HPDE6-E6E7 (cell line): ENCODE measurements around the gene PTPRC.
A peak's percentile ranks its signal among the peaks of the same experiment; 100 is the strongest.

ENCODE experiments used
- DNase-seq: peaks from one replicate; pipeline ENCODE4 v3.0.0; 2011; ENCODE audit warnings: missing footprints; ENCODE audit errors: extremely low spot score

Gene PTPRC

DNA sequence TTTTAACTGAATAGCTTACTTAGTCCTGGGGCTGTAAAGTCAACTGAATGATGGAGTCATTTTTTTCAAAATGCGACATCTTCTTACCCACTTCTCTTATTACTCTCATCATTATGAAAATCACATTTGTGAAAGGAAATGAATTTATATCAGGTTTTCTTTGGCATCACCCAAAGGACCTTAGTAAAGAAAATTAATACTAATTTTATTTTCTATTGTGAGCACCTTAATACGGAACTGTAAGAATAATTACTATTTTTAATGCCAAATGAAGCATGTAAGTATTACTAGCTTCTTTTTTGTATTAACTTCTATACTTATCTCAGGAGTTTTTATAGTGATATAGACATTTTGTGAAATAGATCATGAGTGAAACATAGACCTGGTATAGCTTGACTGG lies 30.9 kb downstream of the PTPRC start:
- no peak for DNase-seq

DNA sequence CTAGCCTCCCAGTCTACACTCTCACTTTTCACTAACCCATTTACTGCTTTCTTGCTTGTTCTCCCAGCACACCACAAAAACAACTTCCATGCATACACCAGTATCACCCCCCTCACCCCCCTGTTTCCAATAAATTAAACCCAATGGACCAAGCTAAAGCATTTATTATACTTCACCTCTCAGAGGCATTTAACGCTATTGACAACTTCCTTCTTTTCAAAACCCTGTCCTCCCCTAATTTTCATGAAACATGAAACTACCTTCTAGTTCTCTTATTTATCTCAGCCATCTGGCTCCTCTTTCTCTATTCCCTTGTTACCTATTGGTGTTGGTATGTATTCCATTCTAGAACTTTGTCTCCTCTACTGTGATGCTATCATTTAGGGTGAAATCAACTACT lies 32.3 kb downstream of the PTPRC start:
- DNase-seq, result no peak

DNA sequence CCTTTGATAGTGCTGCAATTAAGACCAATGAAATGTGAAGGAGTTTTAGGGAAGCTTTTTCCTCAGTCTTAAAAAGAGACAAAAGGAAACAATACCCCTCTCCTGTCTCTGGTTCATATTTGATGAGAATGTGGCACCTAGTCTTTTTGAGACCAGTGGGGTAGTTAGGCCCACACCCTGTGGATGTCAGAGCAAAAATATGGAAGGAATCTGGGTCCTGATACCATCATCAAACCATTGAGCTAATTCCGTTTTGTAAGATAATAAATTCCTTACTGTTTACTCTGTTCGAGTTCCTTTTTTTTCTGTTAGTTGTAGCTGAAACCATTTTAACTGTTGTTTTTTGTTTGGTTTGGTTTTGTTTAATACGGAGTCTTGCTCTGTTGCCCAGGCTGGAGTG lies 33.3 kb downstream of the PTPRC start:
- no peak for DNase-seq

DNA sequence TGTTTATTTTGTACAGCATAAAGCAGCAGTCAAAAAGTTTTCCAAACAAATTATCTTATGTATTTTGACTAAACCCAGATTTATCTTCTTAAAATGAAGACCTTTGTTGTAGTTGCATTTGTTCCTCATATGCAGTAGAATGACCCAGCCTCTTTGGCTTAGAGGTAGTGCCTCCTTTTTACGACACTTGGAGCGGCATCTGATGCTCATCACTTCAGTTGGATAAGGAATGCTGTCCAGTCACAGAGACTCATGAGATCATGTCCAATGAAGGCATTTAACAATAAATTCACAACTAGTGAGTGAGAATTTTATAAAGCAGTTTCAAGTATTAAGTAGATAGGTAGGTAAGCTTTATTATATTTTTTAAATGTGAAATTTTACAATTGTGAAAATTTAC lies 35.2 kb downstream of the PTPRC start:
- DNase-seq, result no peak

DNA sequence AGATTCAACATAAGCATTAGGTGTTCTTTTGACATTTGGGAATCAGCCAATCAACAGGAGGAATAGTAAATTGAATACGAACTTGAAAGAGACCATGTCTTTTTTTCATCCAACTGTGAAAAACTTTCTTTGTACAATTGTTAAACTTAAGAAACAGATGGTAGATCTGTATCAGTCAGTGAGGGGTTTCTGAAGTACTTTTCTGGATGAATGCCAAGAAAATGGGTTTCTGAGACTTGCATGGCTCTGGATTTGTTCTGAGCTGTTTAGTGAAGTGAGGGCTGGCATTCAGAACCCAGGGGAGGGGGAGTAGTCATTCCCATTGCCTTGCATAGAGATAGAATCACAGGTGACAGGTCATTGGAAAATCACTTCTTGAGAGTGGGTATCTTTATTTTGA lies 37.4 kb downstream of the PTPRC start:
- DNase-seq, result no peak

DNA sequence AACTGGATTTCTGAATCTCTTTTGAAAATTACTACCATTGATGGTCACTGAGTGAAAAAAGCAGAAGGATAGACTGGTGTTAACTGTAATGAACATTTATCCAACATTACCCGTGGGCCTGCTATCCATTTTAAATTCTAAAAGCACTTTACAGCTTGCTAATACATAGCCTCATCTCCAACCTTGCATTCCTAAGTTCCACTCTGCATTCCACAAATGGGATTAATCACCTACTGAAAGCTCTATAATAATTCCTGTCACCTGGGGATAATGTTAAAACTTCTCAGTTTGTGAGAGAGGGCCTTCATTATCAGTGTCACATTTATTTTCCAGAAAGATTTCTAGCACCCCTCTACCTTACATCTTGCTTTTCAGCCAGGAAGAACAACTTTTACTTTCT lies 38.2 kb downstream of the PTPRC start:
- no peak for DNase-seq

DNA sequence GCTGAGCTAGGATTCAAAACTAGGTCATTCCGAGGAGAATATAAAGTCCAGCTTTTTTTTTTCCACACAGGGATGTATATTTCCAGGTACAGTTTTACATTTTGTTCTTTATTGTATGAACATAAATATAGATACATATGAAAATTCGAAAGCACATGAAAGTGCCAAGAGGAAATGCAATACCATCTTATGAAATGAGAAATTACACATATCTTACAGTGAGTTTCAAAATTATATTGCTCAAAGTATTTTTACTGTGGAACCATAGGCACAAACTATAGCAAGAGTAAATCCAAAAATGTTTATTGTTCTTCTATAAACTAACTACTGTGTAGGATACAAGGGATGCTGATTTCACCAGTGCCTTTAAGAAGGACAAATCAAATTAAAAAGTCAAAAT lies 39.0 kb downstream of the PTPRC start:
- DNase-seq, result no peak

DNA sequence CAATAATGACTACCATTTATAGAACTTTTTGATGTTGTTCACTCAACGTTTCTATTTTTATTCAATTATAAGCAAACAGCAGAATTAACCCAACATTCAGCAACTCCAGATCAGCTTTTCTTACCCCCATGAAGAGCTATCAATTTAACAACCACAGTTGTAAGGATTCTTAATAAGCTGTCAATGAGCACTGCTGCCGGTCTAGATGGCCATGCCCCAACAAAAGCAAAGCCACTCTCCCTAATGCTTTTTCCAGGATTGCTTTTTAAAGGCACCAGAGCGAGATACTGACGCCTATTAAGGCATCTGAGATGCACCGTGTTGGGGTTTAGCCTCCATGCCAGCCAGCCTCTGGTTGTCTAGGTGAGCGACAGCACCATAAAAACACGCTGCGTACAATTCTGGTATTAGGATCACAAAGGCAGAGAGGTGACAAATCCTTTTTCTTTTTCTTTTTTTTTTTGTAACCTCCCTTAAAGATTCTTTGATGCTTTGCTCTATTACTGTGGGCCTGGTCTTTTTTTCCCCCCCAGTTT lies 39.5 kb downstream of the PTPRC start:
- no peak for DNase-seq

DNA sequence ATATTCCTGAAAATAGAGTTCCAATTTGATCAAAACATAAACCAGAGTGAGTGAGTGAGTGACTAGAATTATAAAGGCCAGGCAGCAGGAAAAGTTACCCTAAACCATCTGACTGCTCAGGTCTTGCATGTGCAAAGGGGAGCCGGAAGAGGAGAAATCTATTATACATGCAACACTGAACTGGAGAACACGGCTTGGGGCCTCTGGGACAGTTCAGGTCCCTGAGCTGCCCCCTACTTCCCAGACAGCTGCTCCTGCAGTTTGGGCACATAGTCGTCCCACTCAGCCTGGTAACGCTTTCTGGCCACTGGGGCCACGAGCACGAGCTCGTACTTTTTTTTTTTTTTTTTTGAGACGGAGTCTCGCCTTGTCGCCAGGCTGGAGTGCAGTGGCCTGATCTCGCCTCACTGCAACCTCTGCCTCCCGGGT lies 40.1 kb downstream of the PTPRC start:
- no peak for DNase-seq

DNA sequence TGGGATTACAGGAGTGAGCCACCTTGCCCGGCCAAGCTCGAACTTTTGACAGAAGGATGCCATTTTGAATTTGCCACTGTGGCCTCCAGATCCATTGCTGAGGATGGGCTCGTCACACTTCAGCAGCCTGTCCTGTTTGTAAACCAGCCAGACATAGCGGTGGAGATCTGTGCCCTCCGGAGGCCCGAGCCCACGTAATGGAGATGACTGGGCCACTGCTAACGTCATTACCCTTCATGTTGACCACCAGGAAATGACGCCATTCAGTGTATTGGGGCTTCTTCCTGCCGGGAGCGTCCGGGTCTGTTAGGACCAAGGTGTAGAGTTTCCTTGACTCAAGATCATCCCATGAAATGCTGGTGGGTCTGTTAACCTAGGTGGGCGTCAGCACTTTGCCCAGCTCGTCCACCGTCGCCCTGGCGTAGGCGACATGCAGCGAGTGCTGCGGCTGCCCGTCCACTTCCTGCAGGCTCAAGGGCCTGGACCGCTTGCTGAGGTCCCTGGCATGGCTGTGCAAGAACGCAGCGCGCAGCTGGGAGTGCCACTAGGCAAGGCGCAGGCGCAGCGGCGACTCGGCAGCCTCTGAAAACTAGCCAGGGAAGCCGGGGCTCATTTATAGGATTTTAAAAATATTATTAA lies 40.8 kb downstream of the PTPRC start:
- no peak for DNase-seq

DNA sequence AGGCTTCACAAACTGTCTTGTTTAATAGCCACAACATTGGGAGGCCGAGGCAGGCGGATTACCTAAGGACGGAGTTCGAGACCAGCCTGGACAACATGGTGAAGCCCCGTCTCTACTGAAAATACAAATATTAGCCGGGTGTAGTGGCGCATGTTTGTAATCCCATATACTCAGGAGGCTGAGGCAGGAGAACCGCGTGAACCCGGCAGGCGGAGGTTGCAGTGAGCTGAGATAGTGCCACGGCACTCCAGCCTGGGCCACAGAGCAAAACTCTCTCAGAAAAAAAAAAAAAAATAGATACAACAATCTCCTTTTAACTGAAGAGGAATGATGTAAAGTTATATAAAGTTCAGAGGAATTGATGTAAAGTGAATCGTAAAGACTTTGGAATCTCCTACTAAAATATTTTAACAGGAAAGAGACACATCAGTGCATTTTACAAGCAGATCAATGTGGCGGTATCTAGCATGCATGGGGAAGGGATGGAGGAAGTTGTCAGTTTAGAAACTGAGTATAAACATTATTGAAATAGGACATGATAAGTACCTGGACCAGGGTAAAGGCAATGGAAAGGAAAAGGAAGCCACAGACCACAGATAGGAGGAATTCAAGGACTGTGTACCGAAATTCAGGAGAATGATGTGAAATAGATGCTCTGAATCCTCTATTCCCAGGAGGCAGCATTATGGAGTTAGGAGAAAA lies 41.5 kb downstream of the PTPRC start:
- DNase-seq, result no peak

DNA sequence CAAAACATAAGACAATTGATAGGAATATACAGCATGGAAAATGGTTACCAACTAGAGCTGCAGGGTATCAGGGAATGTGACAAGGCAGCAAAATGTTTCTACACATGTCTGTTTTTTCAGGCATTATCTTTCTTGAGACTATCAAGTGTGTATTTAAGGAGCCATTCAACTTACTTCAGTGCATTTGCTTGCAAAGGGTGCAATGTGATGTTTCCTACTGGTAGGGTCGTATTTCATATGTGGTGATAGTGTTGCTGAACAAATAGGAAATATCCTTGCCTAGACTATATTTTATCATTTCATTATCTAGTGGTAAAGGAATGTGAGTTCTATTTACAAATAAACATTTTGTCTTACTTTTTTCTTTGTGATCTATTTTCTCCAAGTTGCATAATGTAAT lies 42.4 kb downstream of the PTPRC start:
- DNase-seq, result no peak

DNA sequence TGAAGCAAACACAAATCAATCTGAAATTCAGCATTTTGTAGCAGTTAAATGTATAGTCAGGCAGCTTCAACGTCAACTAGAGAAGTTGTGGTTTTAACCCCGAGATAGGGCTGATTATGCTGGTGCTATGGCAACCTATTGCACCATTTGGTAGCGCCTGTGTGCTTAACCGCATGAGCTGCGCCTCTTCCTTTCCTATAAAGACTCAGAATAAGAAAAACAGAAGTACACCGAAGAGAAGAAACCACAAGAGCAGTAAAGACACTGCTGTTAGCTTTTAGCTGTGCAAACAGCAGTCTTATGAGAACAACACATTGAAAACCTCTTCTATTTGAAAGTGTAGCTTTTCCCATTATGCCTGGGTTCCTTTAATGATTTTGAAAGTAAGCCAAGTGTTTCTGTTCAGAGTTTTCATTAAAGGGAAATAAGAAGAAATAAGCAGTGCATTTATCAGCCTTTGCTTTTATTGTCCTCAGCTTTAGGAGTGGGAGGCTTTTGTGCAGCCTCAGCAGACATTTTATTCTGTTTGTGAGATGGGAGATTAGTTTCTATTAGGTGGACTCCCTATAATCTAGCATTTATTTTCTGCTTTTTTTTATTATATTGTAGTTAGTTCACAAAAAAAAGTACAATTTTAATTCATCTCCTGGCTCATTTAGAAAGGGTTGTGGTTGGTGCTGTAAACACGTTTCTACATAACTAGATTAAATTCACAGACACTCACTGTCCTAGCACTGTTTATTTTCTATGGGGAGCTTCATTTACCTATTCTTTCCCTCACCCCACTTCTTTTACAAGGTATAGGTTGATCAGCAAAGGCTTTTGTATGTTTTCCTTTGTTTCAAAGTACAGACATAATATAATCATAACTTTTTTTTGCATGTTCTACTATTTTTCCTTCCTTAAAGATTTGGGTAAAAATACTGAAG lies 43.3 kb downstream of the PTPRC start:
- peak; percentile 36 for DNase-seq

DNA sequence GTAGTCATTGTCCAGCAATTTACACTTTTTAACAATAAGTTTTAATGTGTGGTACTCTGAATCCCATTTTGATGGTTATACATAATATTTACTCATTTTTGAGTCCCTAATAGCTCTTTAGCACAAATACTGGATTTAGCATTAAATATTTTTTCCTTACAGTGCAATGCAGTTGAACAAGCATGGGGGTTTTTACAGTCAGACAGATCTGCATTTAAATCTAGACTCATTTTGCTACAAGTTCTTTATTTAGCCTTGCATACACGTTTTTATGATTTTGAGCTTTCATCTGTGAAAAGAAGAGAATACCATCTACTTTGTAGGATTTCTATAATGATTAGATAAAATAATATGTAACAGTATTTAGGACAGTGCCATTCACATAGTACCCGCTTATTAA lies 44.0 kb downstream of the PTPRC start:
- no peak for DNase-seq

DNA sequence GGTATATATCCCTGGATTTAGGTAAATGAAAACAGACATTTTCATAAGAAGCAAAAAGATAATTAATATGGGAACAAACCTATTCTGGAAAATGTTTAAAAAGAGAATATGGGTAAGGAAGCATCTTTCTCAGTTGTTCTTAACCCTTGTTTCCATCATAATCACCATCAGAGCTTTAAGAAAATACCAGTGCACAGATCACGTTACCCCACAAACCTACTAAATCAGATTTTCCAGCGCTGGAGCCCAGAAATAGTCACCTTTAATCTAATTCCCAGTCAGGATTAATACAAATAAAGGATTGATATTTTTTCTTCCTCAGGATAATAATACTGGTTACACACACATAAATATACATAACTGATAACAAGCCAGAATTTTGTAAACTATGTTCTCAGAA lies 44.6 kb downstream of the PTPRC start:
- no peak for DNase-seq

DNA sequence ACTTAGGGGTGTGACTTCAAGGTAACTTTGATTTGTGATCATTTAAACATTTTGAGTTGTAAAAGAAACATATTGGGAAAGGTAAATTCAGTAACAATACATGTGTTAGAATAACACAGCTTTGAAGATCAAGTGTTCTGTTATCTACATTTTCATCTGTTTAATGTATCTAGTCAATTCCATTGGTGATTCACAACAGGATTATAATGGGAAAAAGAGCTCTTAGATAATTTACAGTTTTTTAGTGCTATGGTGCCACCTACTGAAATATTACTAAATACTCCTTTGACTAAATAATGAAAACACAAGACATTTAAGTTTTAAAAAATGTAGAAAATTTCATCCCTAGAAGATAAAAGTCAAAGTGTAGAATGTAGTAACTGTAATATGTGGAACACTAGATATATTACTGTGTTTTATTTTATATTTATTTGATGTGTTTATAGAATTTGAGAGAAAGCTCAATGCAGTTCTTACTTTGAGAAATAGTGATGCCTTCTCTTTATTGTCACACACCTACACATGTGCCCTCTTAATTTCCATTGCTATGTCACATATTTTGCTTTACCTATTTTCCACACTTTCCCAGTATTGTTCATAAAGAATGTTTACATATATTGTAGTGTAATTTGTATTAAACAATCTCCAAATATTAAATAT lies 47.4 kb downstream of the PTPRC start:
- no peak for DNase-seq

DNA sequence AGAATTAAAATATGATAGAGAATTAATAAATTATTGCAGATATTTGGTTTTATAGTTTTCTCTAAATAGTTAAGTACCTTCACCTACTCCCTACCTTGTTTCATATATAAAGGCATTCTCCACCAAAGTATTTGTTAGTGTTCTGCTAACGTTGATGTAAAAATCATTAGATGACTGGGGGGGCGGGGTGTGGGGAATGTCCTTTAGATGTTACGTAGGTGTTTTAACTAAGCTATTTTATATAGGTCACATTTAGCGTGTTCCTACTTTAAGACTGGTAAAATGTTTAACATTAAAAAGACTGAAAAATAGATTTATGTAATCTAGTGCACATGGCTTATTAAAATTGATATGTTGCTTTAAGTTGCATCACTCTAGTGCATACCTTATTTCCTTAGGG lies 48.6 kb downstream of the PTPRC start:
- DNase-seq, result no peak

DNA sequence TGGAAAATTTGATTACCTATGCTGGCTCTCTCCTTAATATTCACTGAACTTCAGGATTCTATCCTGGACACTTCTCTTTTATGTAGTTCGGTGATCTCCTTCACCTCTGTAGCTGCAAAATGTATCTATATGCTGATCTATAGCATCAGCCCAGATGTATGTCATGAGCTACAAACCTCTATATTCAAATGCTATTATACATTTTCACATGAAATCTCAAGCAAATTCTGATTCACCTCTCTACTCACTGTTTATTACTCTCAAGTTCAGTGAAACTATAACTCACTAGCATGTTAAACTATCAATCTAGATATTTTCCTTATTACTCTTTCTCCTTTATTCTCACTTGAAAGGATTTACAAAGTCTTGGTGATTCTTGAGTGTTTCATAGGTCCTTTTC lies 52.2 kb downstream of the PTPRC start:
- no peak for DNase-seq

DNA sequence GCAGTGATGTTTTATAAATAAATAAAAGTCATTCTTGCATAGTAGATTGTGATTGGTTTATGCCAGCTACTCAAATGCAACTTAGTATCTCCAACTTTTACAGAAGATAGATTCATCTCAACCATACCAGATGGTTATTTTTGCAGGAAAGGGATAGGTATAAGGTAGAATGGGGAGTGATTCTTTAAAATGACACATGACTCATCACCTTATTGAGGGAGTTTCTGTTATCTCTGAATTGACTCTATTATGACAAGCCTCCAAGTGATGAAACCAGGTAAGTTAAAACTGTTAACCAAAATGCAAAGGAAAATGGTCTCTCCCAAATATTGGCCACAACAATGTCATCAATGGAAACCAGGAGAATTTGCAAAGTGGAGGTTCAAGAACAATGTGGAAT lies 54.5 kb downstream of the PTPRC start:
- no peak for DNase-seq

DNA sequence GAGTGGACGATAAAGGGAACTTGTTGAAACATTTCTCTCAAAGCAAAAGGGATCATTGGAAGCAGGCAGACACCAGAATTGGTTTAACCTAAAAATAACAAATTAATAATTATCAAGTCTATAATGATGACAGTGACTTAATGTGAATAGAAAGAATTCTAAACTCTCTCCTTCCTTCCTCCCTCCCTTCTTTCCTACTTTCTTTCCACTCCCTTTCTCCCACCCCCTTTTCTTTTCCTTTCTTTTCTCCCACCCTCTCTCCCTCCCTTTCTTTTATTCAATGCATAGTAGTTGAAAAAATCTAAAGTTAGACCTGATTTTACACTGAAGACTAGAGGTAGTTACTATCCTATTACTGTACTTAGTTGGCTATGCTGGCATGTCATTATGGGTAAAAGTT lies 55.7 kb downstream of the PTPRC start:
- no peak for DNase-seq

DNA sequence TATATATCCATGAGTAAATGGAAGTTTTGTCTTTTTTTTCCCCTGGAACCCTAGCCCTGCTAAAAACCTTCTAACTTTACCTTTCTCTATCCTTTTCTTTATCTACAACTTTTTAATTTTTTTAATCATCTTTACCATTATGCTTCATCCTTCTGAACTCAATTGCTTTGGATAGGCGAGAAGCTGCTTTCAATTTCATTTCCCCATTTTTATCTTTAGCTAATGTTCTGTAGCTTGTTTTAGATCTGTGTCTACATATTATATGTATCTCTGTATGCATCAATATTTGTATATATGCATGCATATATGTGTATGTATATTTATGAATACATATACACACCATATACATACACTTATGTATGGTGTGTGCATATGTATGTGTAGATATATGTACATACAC lies 57.4 kb downstream of the PTPRC start:
- DNase-seq, result no peak
